ENCODE results near the gene ACP2. TPM values are rescaled to one million over a fixed set of nuclear protein-coding genes. Genes with fewer than 3 reads are reported as not detected.

ACP2 gene
- total RNA-seq, 1 experiment from 2014 or later = 24.2 TPM

- Histone ChIP-seq H3K36me3 (replicated peaks; ENCODE audit: control insufficient read depth, insufficient read depth, low read length) (no peaks in the 10 kb centered on the region; the same call in 1 of the 2 replicates), H3K27me3 (ENCODE audit: control insufficient read depth, insufficient read depth, low read length) (no peaks in the 10 kb centered on the region), H3K4me3 (ENCODE audit: insufficient read depth, low read depth, low read length) (no peak overlapping the region)
- DNase-seq = no peak
Measured at GRCh38 chr11:47258317-47258902, 9.8 kb upstream of the ACP2 start.

DNA sequence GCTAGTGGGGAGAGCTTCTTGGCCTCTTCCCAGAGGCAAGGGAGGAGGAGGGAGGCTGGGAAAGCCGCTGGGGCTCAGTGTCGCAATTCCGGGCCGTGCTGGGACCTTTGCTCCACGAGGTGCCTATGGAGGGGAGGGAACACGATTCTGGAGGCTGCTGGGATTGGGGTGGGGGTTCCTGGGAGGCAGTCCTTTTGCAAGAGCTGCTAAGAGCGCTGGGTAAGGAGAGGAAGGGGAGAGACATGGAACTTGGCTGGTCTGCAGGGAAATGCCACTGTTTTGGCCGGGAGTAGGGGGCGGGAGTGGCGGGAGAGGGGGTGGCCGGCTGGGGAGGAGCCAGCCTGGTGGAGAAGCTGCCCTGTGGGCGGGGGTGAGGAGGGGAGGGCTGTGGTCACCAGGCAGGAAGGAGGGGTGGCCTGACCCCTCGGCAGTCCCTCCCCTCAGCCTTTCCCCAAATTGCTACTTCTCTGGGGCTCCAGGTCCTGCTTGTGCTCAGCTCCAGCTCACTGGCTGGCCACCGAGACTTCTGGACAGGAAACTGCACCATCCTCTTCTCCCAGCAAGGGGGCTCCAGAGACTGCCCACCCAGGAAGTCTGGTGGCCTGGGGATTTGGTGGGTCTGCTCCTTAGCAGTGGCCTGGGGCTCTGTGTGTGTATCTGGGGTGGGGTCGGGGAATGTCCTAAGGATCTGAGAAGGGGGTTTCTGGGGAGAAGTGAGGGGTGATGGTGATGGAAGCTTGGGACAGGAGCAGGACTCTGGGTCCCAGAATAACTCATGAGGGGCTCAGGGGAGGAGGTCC, 9.1 kb upstream of the ACP2 start, which contains the start of gene NR1H3:
Gene NR1H3 (plus strand): TSS at position 480 of the 800 bp plus-strand sequence. CDS start 1,221 bp downstream, outside the sequence.
- Histone ChIP-seq H3K27me3 (ENCODE audit: control insufficient read depth, insufficient read depth, low read length) (no peaks in the 10 kb centered on the region), H3K4me3 (ENCODE audit: insufficient read depth, low read depth, low read length) (peak within 1 kb of the TSS; percentile 30), H3K36me3 (replicated peaks; ENCODE audit: control insufficient read depth, insufficient read depth, low read length) (no peaks in the 10 kb centered on the region; the same call in 1 of the 2 replicates)
- DNase-seq = peak; percentile 97

GRCh38 chr11:47257177-47257516, 8.5 kb upstream of the ACP2 start:
- no peak for DNase-seq
- peak overlapping the region; percentile 30 for H3K4me3 ChIP-seq (ENCODE audit: insufficient read depth, low read depth, low read length)
- no peaks in the 10 kb centered on the region; the same call in 1 of the 2 replicates for H3K36me3 ChIP-seq (replicated peaks; ENCODE audit: control insufficient read depth, insufficient read depth, low read length)
- no peaks in the 10 kb centered on the region for H3K27me3 ChIP-seq (ENCODE audit: control insufficient read depth, insufficient read depth, low read length)

- DNase-seq = no peak
- no peaks in the 10 kb centered on the region for H3K27me3 ChIP-seq (ENCODE audit: control insufficient read depth, insufficient read depth, low read length)
- H3K36me3 ChIP-seq (replicated peaks; ENCODE audit: control insufficient read depth, insufficient read depth, low read length) = no peaks in the 10 kb centered on the region; the same call in 1 of the 2 replicates
- no peak overlapping the region for H3K4me3 ChIP-seq (ENCODE audit: insufficient read depth, low read depth, low read length)
Measured at GRCh38 chr11:47256374-47256773, 7.8 kb upstream of the ACP2 start.

GRCh38 chr11:47254386-47254785, 5.8 kb upstream of the ACP2 start:
- H3K27me3 ChIP-seq (ENCODE audit: control insufficient read depth, insufficient read depth, low read length) = no peaks in the 10 kb centered on the region
- no peak for DNase-seq
- H3K4me3 ChIP-seq (ENCODE audit: insufficient read depth, low read depth, low read length) = no peak overlapping the region
- H3K36me3 ChIP-seq (replicated peaks; ENCODE audit: control insufficient read depth, insufficient read depth, low read length) = no peaks in the 10 kb centered on the region; the same call in 1 of the 2 replicates

DNA sequence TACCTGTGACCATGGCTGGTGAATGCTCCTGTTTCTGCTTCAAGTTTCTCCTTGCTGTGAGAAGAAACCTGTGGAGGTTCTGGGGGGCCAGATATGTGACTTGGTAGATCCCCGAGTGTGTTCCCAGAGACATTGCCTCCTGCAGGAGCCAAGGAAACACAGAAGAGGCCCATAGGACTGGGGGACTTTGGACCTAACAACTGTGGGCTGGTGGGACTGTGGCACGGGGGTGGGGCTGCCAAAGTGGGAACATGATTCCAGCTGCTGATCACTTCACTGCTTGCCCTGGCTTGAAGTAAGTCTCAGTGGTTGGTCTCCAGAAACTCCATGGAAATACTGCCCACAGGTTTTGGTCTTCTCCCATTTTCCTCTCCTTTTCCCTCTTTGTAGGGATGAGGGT, 5.0 kb upstream of the ACP2 start:
- Histone ChIP-seq H3K36me3 (replicated peaks; ENCODE audit: control insufficient read depth, insufficient read depth, low read length) (no peaks in the 10 kb centered on the region; the same call in 1 of the 2 replicates), H3K4me3 (ENCODE audit: insufficient read depth, low read depth, low read length) (no peak overlapping the region), H3K27me3 (ENCODE audit: control insufficient read depth, insufficient read depth, low read length) (no peaks in the 10 kb centered on the region)
- no peak for DNase-seq

DNA sequence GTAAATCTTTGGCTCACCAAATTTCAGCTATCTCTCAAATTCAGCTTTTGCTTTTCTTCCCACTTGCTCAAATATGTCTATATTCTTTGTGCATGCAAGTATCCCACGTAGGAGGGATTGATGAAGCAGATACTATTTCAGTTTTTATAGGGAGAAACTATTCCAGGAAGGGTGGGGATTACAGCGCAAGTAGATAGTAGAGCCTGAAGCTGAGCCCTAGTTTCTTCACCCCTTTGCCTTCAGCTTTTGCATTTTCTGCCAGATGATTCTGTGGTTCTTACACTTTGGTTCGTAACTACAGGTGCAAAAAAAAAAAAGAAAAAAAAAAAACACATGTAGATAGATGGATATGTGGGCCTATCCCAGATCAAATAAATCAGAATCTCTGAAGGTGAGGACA, 3.1 kb upstream of the ACP2 start:
- no peaks in the 10 kb centered on the region; the same call in 1 of the 2 replicates for H3K36me3 ChIP-seq (replicated peaks; ENCODE audit: control insufficient read depth, insufficient read depth, low read length)
- DNase-seq = no peak
- no peaks in the 10 kb centered on the region for H3K27me3 ChIP-seq (ENCODE audit: control insufficient read depth, insufficient read depth, low read length)
- H3K4me3 ChIP-seq (ENCODE audit: insufficient read depth, low read depth, low read length) = no peak overlapping the region

DNA sequence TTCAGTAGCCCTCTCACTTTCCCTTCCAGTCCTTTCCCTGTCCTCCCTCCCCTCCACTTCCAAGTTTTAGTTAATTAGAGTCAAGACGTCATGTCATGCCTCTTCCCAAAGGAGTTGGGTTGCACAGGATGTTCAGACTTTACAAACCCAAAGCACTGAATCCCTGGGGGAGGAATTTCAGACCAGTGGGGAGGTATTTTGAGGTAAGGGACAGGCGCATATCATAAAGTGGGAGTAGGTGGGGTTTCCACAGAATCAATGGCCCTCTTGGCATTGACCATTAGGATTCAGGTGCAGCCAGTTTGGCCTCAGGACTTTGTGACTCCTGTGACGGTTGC, 733 bp upstream of the ACP2 start:
- H3K4me3 ChIP-seq (ENCODE audit: insufficient read depth, low read depth, low read length) = peak overlapping the region; percentile 88
- peaks cover 8% of the 10 kb centered on the region for H3K36me3 ChIP-seq (replicated peaks; ENCODE audit: control insufficient read depth, insufficient read depth, low read length)
- H3K27me3 ChIP-seq (ENCODE audit: control insufficient read depth, insufficient read depth, low read length) = no peaks in the 10 kb centered on the region
- DNase-seq = no peak

GRCh38 chr11:47248304-47248663, 330 bp downstream of the ACP2 start:
- Histone ChIP-seq H3K4me3 (ENCODE audit: insufficient read depth, low read depth, low read length) (peak overlapping the region; percentile 88), H3K27me3 (ENCODE audit: control insufficient read depth, insufficient read depth, low read length) (no peaks in the 10 kb centered on the region), H3K36me3 (replicated peaks; ENCODE audit: control insufficient read depth, insufficient read depth, low read length) (peaks cover 8% of the 10 kb centered on the region)
- DNase-seq = no peak

GRCh38 chr11:47247502-47247901, 1.1 kb downstream of the ACP2 start:
- no peaks in the 10 kb centered on the region for H3K27me3 ChIP-seq (ENCODE audit: control insufficient read depth, insufficient read depth, low read length)
- DNase-seq = no peak
- no peak overlapping the region for H3K4me3 ChIP-seq (ENCODE audit: insufficient read depth, low read depth, low read length)
- peaks cover 8% of the 10 kb centered on the region for H3K36me3 ChIP-seq (replicated peaks; ENCODE audit: control insufficient read depth, insufficient read depth, low read length)

GRCh38 chr11:47245611-47246357, 2.8 kb downstream of the ACP2 start:
- H3K36me3 ChIP-seq (replicated peaks; ENCODE audit: control insufficient read depth, insufficient read depth, low read length) = peaks cover 16% of the 10 kb centered on the region

DNA sequence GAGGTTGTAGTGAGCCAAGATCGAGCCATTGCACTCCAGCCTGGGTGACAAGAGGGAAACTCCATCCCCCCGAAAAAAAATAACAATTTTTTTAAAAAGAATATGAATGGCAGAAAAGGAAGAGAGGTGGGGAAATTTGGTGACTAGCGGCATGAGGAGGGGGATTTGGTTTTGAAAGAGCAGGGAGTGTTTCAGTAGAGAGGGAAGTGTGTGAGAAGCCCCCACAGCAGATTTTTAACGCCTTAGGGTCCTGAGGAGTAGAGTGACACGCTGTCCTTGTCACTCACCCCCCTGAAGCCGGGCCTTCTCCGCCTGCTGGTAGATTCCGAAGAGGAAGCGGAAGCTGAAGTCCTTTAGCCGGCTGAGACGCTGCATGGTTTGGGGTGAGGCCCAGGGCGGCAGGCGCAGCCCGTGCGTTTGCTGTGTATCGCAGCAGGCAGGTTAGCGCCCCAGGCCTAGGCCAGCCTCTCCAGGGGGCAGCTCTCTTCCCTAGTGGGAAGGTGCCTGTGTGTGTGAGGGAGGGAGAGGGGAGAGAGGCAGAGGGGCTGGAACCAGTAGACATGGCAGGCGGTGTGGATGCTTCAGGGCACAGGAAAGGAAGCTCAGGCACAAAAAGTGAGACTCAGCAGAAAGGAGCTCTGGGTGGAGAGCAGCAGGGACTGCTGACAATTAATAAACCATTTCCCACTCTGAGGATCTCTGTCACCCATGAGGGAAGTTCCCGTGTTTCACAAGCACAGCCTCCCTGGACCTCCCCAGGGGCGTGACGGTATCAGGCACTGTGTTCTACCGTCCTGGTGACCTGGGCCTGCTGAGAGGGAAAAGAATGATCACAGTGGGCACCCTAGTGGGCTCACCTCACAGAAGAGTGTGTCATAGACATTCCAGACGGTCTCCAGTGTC, 3.9 kb downstream of the ACP2 start:
- Histone ChIP-seq H3K4me3 (ENCODE audit: insufficient read depth, low read depth, low read length) (no peak overlapping the region), H3K27me3 (ENCODE audit: control insufficient read depth, insufficient read depth, low read length) (no peaks in the 10 kb centered on the region), H3K36me3 (replicated peaks; ENCODE audit: control insufficient read depth, insufficient read depth, low read length) (peaks cover 23% of the 10 kb centered on the region)
- peak; percentile 18 for DNase-seq

More at GRCh38 chr11:47245611-47246357, 2.8 kb downstream of the ACP2 start:
- Histone ChIP-seq H3K4me3 (ENCODE audit: insufficient read depth, low read depth, low read length) (no peak overlapping the region), H3K27me3 (ENCODE audit: control insufficient read depth, insufficient read depth, low read length) (no peaks in the 10 kb centered on the region)
- DNase-seq = no peak

DNA sequence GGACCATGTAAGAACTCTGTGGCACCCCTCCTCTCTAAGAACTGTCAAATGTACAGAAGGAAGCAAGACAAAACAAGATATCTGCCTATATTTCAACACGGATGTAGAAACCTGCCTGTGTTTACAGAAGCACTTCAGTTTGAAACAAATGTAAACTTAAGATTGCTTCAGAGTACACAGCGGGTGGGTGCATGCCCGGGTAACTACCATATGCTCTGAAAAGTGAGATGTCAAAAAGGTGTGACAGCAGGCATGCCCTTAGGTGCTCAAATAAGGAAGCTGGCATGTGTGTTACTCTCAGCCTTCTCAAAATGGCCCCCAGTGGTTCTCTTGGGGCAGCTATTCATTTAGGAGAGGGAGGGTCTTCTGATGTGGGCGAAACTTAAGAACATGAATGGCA, 5.2 kb downstream of the ACP2 start:
- H3K27me3 ChIP-seq (ENCODE audit: control insufficient read depth, insufficient read depth, low read length) = no peaks in the 10 kb centered on the region
- no peak for DNase-seq
- peaks cover 34% of the 10 kb centered on the region for H3K36me3 ChIP-seq (replicated peaks; ENCODE audit: control insufficient read depth, insufficient read depth, low read length)
- H3K4me3 ChIP-seq (ENCODE audit: insufficient read depth, low read depth, low read length) = no peak overlapping the region

- Histone ChIP-seq H3K36me3 (replicated peaks; ENCODE audit: control insufficient read depth, insufficient read depth, low read length) (peaks cover 38% of the 10 kb centered on the region), H3K4me3 (ENCODE audit: insufficient read depth, low read depth, low read length) (no peak overlapping the region), H3K27me3 (ENCODE audit: control insufficient read depth, insufficient read depth, low read length) (no peaks in the 10 kb centered on the region)
- DNase-seq = peak; percentile 22
Measured at GRCh38 chr11:47242596-47243192, 5.9 kb downstream of the ACP2 start.

Data from H7 (cell line).